Measurements from ENCODE around the gene MACROD2.

MACROD2 gene

DNA sequence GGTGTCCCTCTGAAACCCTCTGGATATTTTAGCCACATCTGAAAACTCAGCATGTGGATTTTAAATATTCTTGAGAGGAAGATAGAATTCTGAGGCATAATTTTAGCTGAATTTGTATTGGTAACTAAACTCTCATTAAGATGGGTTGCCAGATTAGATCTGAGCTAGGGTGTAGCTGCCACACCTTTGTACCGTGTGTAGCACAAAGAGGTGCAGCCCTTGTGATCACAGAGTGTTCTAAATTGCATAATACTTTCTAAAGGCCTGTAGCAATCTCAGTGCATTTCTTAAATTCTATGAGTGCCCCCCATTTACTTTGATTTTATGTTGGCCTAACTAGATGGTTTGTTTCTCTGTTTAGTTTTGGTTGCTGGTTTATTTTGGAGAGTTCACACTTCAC, 289.1 kb downstream of the MACROD2 start:
- DNase-seq: no peak

DNA sequence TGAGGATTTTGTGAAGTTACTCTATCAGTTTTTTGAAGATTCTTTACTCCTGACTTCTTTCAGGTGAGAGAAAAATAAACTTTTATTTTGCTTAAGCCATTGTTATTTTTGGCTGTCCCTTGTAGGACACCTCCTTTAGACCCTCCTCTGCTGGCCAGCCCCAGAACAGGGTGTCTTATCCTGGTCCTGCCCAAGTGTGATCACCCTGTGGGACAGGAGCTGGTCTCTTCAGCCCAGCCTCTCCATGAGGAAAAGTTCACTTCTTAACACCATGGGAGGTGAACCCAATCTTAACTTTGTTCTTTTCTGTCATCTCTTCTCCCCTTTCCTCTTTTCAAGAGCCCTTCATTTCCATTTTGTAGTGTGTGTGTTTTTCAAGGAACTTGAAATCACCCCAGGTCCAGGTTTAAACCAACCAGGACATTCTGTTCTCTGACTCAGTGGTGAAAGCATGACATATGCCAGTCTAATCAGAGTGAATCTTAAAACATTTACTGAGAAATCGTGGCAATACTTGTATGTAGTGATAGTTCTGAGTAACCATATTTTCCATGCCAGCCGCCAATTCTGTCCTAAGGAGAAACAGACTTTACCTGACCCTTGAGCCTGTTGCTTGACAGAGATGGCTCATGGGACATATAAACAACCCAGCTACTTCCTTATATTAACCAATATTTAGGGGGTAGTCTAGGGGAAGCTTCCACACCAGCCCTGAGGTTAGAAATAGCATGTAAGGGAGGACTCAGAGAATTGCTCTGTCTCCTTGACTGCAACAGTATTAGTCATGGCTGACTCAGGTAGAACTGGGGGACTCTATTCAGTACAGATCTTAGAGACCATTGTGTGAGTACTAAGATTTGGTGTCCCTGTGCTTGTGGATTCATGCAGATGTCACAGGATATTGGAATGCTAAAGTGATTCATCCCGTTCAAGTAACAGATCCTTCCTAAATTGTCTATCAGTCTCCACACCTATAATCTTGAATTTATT, 293.3 kb downstream of the MACROD2 start:
- no peak for DNase-seq

DNA sequence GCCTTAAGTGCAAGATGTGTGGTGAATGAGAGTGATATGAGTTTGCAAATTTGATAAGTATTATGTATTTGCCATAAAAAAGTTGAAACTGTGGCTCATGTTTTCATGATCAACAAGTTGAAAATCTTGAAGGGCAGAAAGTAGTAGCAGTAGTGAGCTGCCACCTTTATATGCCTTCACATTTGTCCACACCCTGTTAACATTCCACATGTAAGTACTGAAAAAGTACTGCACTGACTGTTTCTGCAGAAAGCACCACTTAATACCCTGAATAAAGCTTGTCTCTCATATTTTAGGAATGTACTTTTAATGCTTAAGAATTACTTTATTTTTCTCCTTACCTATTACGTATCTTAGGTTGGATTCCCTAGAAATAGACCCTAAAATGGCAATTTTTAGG, 296.2 kb downstream of the MACROD2 start:
- no peak for DNase-seq

DNA sequence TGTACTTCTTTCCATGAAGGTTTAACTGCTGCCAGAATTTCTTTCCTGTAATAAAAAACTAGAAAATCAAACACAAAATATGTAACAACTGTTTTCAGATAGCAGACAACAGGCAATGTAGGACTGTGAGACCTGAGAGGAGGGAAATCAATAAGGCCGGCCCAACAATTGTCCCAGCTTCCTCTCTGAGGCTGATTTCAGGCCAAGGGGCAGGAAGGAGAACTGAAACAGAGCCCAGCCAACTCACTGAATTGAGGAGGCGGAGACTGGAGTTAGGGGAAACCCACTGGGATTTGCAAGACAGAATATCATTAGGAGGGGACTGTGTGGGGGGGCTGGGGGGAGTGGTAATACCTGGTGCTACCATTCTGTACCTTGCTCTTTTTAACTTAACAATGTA, 299.9 kb downstream of the MACROD2 start:
- DNase-seq: no peak

DNA sequence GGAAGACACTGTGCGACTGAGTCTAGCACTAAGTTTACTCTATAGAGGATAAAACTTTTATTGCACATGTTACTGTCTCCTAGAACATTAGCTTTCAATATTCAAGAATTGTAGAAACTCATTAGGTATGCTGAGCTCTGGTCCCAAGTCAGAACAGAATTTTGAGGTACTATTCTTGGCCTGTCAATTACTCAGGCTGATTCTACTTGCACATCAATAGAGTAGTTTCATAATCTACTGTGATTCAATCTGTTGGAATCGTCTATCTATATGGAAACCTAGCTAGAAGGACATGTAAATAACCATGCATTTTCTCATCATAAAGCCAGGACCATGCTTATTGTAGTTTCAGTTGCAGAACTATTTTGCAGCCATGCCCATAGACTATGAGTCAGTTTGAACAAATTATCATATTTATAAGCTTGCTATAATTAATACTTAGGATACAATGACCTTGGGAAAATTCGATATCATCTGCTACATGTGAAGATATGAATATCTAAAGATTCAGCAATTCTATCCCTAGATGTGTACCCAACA, 300.5 kb downstream of the MACROD2 start:
- DNase-seq: no peak

DNA sequence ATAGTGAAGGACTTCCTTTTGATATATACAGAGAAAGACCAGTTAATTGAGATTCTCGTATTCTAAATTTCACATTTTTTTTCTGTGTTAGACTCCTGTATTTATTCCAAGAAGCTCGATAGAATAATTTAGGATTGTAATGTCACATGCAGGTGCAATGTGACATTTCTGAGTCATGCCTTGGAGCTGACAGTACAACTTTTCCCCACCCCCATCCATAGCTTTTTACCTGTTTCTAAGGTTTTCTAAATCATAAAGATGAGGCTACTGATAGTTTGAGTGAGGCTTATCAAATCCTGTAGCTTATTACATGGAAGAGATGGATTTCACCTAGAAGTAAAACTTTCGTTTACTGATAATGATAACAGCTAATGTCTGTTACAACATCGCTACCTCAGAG, 304.5 kb downstream of the MACROD2 start:
- DNase-seq: no peak

DNA sequence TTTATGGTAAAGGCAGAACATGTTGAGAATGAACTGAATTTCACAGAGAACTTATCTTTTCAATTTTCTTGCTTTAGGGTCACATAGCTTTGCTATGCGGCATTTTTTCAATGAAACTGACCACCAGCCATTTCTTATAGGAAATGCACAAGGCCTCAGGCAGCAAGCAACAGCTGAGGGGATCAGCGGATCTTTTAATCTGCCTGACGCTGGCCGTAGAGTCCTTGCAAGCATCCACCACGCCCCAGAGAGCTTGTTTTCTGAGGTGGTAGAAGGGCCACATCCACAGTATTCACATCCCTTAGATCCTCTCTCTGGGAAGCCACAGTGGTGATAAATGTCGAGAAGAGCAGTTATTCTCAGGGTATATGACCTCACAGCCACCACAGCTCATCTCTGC, 307.8 kb downstream of the MACROD2 start:
- no peak for DNase-seq

DNA sequence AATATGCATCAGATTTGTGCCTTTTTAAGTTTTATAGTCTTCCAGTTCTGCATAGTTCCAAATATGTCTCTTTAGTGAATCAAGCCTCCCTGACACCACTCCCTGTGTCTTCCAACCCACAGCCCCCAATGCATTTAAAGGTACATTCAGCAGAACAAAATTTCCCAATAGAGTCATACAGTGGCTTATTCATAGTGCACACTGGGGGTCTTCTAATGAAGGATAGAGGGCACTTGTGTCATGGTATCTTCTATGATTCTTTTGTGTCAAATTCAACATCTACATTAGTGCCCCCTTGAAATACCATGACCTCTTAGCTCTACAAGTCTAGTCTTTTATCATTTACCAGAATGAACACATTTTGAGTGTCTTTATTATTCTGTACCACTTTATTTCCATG, 308.3 kb downstream of the MACROD2 start:
- DNase-seq: no peak

DNA sequence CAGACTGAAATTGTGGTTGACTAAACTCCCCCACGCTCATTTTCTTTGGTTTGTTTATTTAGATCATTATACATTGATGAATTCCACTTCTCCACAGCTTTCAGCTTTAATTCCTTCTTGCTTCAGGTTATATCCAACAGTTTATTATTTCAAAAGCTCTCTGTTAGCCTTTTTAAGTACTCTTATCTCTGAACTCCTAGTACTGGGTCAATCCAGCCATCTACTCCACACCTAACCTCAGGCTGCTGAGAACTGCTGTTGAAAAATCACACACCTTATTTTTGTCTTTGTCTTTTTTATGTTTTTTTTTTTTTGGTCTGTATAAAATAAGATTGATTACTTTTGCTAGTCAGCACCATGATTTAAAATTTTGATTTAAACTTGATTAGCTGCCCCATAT, 309.2 kb downstream of the MACROD2 start:
- DNase-seq: no peak

DNA sequence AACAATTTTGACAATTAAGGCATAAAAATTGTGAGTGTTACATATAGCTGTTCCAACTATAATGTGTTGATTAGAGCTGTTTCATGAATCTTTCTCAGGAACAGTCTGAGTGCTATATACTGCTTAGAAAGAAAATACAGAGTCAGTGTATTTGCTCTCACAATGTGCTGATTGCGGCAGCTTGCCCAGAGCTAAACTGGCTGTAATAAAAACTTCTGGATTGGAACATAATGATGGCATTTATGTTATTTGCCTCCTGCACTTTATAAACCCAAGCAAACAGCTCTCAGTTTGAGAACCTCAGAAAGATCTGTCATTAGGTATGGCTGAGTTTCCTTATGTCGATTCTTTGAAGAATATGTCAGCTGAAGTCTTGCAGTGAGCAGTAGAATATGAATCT, 312.6 kb downstream of the MACROD2 start:
- no peak for DNase-seq

DNA sequence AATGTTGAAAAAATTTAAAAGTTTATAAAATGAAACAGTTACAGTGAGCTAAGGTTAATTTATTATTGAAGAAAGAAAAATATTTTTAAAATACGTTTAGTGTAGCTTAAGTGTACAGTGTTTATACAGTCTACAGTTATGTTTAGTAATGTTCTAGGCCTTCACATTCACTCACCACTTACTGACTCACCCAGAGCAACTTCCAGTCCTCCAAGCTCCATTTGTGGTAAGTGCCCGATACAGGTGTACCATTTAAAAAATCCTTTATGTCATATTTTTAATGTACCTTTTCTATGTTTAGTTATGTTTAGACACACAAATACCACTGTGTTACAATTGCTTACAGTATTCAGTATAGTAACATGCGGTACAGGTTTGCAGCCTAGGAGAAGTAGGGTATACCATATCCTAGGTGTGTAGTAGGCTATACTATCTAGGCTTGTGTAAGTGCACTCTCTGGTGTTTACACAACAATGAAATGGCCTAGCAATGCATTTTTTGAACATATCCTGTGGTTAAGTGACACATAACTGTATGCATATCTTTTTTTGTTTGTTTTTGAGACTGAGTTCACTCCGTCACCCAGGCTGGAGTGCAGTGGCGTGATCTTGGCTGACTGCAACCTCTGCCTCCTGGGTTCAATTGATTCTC, 315.8 kb downstream of the MACROD2 start:
- no peak for DNase-seq

DNA sequence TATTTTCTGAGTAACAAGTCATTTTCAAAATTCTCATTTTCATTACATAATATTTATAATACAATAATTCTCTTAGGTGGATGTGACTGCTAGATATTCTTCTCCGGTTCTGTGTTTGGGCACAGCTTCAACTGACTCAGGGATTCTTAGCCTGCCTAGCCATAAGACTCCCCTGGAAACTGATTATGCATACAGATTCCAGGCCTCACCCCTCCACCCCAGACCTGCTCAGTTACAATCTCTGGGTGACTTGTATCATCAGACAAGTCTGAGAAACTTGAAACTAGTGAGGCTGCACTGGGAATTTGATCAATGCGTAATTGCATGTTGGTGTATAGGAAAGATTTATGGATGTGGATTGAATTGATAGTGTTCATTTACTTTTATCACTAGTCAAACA, 316.7 kb downstream of the MACROD2 start:
- no peak for DNase-seq

DNA sequence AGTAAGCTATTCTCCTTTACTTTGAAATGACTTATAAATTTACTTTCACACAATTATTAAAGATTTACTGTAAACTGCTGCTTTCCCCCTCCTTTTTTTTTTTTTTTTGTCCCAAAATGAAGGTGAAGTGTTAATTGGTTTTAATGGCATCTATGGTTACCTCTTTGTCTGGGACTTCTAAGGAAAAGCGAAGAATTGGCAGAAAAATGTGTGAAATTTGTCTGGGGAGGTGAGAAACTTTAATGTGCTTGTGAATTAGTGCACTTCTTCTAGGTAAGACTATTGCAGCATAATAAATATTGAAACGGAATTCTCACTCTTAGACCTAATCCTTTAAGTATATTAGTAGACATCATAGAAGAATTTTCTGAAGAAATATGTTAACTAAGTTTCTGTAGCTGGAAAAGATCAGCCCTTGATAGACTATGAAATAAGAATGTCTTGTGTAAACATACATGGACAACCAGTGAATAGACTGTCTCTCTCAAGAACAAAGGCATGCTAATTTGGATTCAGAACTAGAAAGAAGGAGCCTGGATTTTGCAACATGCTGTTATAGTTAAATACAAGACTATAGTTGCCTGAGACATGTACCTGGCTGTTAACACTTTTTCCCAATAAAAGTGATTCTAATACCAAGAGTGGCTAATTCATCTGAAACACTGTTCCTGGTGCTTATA, 318.2 kb downstream of the MACROD2 start:
- DNase-seq: no peak

DNA sequence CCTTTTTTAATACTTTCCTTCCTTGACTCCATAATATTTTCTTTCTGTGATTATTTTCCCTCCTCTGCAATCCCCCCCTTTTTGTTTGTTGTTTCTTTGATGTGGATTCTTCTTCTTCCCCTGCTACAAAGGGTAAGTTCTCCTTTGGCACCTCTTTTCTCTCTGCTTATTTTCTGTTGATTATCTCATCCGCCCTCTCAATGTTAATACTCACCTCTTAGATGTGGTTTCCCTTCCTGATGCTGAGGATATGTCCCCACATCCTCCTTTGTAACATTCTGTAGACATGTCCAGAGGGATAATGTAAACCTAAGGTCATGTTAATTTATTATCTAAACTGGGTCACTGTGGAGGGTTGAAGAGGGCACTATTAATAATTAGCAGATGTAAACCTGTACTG, 324.4 kb downstream of the MACROD2 start:
- no peak for DNase-seq

DNA sequence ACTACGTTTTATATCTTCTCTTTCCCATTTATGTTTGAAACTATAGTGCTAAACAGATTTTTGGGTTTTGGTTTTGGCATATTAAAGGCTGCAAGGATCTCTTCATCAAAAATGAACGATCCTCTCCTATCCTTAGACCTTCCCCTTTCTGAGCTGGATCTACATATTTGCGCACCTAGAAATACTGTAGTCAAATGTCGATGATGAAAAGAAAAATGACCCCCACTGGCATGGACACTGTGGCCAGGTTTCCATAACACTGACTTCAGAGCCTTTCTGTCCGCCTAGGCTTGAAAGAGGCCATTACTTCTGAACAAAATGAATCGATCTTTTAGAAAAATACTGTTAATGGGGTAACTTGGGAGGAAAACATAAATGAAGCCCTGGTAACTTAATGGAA, 336.3 kb downstream of the MACROD2 start:
- DNase-seq: no peak

DNA sequence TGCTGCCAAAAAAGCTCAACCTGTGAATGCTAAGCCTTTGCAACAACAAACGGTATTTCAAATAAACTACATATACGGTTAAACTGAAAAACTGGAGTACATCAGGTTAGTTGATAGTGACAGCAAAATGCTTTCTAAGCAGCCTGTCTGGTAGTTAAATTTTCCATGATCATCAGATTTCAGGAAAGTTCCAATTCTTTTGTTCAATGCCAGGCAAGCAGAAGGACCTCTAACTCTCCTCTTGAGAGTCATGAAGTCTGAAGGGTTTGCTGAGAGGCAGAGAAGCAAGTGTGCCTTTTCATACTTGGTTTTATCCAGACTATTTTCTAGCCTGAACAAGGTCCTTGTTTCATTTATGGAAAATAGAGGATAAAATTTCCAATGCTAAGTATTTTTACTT, 337.6 kb downstream of the MACROD2 start:
- no peak for DNase-seq

DNA sequence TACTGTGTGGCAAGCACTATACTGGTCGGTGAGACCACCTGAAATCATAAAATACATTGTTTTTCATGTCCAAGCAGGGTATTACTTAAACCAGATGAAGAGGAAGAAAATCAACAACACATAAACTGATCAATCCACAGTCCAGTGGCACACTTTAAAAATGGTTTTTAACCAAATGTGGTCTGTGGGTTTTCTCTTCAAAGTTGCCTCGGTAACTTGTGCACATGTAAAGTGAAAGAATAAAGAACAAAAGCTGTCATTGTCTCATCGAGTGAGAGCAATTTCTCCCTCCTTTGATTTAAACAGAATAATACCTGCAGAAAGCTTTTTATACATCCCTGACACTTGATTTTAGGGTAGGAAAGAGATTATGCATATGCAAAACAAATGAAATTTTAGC, 338.4 kb downstream of the MACROD2 start:
- no peak for DNase-seq

DNA sequence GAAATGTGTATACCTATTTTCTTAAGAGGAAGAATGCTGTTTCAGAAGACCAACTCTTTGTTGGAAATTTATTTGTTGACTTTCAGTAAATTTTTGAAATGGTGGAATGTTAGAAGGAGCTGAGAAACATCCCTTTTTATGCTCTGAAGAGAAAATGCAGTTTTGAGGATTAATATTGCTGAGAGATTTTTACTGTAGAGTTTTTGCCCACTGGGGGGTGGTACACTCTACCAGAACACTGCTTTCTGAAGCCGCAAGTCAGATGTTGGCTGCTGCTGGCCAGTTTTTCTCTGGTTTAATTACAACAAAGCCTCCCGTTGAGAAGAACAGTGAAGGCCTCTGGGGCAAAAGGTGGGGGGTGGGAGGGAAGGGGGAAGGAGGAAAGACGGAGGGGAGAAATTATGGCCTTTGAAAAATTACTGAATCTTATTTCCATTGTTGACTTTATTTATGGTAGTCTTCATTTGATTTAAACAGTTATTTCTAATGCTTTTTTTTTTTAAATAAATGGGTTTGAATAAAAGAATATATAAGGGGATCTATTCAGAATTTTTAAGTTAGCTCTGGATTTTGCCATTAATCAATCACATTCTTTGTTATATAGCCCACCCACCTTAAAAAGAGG, 339.1 kb downstream of the MACROD2 start:
- no peak for DNase-seq

DNA sequence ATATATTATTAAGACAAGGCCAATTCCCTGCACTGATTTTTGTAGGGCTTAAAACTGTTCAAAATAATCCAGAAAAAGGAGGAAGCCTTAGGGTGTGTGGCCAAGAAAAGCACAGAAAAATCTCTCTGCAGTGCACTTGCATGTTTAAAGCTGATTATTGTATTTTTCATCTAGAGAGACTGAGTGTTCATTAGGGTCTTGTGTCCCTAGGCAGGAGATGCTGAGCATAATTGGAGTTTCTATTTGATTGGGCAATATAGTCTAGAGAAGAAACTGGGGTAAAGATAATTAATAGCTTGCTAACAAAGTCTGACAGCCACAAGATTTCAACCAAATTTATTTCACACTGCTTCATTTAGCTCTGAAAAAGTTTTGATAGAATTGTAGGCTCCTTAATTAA, 339.7 kb downstream of the MACROD2 start:
- no peak for DNase-seq

DNA sequence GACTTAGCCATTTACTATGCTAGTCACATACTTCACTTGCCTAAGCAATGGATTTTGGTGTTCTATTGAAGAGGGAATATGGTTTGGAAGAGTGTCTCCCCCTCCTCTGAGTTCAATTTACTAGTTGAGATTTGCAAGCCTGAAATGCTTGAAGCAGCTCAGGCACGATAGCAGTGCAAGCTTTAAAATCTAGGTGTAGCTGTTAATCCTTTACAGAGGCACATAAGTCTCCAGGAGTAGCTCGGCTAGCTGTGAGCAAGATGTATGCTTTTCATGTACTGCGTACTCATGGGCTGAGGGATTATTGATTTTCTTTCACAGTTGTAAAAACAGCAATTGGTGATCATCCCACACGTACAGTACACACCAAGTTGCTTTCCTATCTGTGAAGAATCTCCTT, 341.4 kb downstream of the MACROD2 start:
- DNase-seq: no peak

DNA sequence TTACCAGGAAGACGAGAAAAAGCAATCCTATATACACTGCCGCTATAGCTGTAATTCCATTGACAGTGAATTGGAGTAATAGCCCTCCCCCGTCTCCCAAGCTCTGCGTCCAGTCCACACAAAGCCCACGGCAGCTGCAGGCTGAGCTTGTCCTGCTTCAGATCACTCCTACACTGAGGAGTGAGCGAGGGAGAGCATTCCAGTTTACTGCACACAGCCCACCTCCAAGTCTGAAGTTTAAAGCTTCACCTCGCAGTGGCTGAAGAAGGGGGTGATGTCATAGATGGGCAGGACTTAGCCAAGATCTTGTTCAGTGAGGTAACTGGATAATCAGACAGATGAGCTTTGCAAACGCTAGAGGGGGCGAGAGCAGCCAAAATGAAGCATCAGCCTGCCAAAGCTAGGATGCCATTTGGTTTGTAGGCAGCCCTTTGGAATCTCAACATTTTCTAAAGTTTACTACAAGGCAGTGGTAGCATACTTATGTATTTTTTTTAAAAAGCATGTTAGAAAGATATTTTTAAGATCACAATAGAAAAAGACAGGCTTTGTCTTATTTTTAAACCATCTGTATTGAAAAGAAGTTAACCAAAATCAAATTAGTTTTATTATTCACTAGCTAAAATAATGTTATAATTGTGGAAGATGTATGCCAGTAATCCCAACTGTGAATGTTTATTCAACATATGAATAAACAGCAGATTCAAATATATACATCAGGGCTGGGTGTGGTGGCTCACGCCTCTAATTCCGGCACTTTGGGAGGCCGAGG, 342.3 kb downstream of the MACROD2 start, which contains the start of gene FLRT3:
Gene FLRT3, minus strand, starts transcription at position 213 of the 772 bp plus-strand sequence. CDS start 10,106 bp downstream, outside the sequence.
- DNase-seq: no peak

DNA sequence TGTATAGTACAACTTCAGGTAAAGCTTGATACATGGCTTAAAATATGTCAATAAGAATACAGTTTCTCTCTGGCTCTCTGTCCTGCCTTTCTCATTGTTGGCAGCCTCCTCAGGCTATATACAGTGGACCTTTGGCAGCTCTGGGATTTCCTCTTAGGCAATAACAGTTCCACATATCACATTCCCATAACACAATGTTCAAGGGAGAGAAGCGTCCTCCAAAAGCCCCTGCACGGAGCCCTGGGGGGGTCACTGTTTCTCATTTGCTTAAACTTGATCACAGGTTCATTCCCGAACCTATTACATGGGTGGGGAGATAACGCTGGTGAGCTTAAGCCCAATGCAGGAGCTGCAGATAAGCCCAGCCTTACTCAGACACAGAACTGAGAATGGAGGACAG, 346.5 kb downstream of the MACROD2 start:
- DNase-seq: no peak
